Measurements from ENCODE around the gene REV3L. TPM values are rescaled to one million over a fixed set of nuclear protein-coding genes. Genes with fewer than 3 reads are reported as not detected.

REV3L gene
- total and polyA plus RNA-seq, 2 of the 13 experiments (the other 11 are each of a cell fraction or from before 2014, with no cell fraction given), result 12.8 to 31.3 TPM

DNA sequence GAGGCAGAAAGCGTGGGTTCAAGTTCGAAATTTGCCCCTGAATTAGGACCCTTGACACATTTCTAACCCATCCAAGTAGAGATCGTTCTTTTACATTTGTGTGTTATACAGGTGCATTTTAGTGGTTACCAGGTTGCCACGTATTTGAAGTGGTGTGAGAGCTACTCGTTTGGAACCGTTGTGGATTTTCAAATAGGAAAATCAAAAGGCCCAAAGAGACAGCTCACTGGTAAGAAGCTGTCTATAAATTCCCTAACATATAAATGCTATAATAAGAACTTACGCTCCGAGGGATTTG, 1.6 kb upstream of the REV3L start:
- Histone ChIP-seq H4K20me1 (ENCODE audit: insufficient read depth, low read length) (peaks cover 4% of the 10 kb centered on the region), H3K9ac (ENCODE audit: insufficient read depth, low read depth, low read length) (peak overlapping the region; percentile 95), H3K36me3 (replicated peaks in 1 of 2; ENCODE audit: control insufficient read depth in 1 of 2, insufficient read depth in 2 of 2, low read length in 2 of 2) (peaks cover 0 to 4% of the 10 kb centered on the region in 2 experiments; a peak in 1 of 5 replicates), H2AFZ (ENCODE audit: low read length) (peak overlapping the region; percentile 56), H3K9me3 (ENCODE audit: low read length) (no peaks in the 10 kb centered on the region), H3K79me2 (ENCODE audit: insufficient read depth, low read length) (peaks cover 73% of the 10 kb centered on the region), H3K4me1 (ENCODE audit: insufficient read depth, low read length) (peaks cover 33% of the 10 kb centered on the region), H3K4me2 (ENCODE audit: low read depth, low read length) (peak overlapping the region; percentile 84), H3K27me3 (ENCODE audit: control insufficient read depth in 1 of 2, insufficient read depth in 2 of 2, low read length in 2 of 2) (peaks cover 0 to 3% of the 10 kb centered on the region in 2 experiments; a peak in 1 of 5 replicates), H3K4me3 (replicated peaks in 1 of 3; ENCODE audit: insufficient read depth in 1 of 3, low read depth in 2 of 3, low read length in 3 of 3) (peak overlapping the region; percentile 92 to 95 (median 94)), H3K27ac (ENCODE audit: extremely low read length, insufficient read depth, low read length) (peak overlapping the region; percentile 98)
- ChIA-PET CTCF (ENCODE audit: low intra/inter-chr PET ratio, low total read pairs) (no interaction called here), POLR2A (interaction anchor here (0.6 to 2.9 kb wide), 25 partner anchors 8 to 225 kb away, joined by 3 to 42 read pairs (median 4); partner anchors contain the start of gene TRAF3IP2)
- 11% methylated on average over 8 of the region's 8 CpGs for WGBS (ENCODE audit: low lambda C conversion rate)
- DNase-seq (ENCODE audit: low spot score) (peak; percentile 29), FAIRE-seq (no peak), ATAC-seq (no peak)
- in situ Hi-C loops (cut with HindIII; ENCODE audit: extremely low pct_ligation_motif_present, low pct_unique_long_range_greater_than_20kb), result no loop called here
- intact Hi-C loops (cut with micrococcal nuclease; ENCODE audit: unreplicated experiment), result loop anchor here (1.0 to 5.0 kb wide), 4 partner anchors 88 to 158 kb away; no protein-coding TSS in a partner anchor
- TF ChIP-seq ATF1 (CRISPR knock-in tag; IDR thresholded peaks at IDR 0.05) (0 out of 2 replicates have a peak, but pooled peaks have one; percentile 4), JUNB (CRISPR knock-in tag; IDR thresholded peaks at IDR 0.05; ENCODE audit: borderline replicate concordance) (no peak), IKZF1 (IDR thresholded peaks at IDR 0.05) (no peak), ZNF878 (CRISPR knock-in tag; IDR thresholded peaks at IDR 0.05) (0 out of 2 replicates have a peak, but pooled peaks have one; percentile 0), SOX6 (IDR thresholded peaks at IDR 0.05) (no peak), SOX6 (CRISPR knock-in tag; IDR thresholded peaks at IDR 0.05) (no peak), HDAC1 (CRISPR knock-in tag; IDR thresholded peaks at IDR 0.05) (no peak)
- TF ChIP-seq, protein P1, sequence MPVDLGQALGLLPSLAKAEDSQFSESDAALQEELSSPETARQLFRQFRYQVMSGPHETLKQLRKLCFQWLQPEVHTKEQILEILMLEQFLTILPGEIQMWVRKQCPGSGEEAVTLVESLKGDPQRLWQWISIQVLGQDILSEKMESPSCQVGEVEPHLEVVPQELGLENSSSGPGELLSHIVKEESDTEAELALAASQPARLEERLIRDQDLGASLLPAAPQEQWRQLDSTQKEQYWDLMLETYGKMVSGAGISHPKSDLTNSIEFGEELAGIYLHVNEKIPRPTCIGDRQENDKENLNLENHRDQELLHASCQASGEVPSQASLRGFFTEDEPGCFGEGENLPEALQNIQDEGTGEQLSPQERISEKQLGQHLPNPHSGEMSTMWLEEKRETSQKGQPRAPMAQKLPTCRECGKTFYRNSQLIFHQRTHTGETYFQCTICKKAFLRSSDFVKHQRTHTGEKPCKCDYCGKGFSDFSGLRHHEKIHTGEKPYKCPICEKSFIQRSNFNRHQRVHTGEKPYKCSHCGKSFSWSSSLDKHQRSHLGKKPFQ (CRISPR knock-in tag; IDR thresholded peaks at IDR 0.05; ENCODE audit: insufficient replicate concordance), result peak; percentile 12
- TF ChIP-seq, protein P2, sequence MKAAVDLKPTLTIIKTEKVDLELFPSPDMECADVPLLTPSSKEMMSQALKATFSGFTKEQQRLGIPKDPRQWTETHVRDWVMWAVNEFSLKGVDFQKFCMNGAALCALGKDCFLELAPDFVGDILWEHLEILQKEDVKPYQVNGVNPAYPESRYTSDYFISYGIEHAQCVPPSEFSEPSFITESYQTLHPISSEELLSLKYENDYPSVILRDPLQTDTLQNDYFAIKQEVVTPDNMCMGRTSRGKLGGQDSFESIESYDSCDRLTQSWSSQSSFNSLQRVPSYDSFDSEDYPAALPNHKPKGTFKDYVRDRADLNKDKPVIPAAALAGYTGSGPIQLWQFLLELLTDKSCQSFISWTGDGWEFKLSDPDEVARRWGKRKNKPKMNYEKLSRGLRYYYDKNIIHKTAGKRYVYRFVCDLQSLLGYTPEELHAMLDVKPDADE (CRISPR knock-in tag; IDR thresholded peaks at IDR 0.05), result no peak
- TF ChIP-seq, protein P3, sequence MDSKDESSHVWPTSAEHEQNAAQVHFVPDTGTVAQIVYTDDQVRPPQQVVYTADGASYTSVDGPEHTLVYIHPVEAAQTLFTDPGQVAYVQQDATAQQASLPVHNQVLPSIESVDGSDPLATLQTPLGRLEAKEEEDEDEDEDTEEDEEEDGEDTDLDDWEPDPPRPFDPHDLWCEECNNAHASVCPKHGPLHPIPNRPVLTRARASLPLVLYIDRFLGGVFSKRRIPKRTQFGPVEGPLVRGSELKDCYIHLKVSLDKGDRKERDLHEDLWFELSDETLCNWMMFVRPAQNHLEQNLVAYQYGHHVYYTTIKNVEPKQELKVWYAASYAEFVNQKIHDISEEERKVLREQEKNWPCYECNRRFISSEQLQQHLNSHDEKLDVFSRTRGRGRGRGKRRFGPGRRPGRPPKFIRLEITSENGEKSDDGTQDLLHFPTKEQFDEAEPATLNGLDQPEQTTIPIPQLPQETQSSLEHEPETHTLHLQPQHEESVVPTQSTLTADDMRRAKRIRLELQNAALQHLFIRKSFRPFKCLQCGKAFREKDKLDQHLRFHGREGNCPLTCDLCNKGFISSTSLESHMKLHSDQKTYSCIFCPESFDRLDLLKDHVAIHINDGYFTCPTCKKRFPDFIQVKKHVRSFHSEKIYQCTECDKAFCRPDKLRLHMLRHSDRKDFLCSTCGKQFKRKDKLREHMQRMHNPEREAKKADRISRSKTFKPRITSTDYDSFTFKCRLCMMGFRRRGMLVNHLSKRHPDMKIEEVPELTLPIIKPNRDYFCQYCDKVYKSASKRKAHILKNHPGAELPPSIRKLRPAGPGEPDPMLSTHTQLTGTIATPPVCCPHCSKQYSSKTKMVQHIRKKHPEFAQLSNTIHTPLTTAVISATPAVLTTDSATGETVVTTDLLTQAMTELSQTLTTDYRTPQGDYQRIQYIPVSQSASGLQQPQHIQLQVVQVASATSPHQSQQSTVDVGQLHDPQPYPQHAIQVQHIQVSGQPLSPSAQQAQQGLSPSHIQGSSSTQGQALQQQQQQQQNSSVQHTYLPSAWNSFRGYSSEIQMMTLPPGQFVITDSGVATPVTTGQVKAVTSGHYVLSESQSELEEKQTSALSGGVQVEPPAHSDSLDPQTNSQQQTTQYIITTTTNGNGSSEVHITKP (CRISPR knock-in tag; IDR thresholded peaks at IDR 0.05; ENCODE audit: low read depth), result no peak
- no TSS peak for BruUV-seq (replicated peaks)

All from HepG2 (cell line).